GM23338 (cell line): Measurements from ENCODE around the gene ORC3. TPM values are rescaled to one million over a fixed set of nuclear protein-coding genes. Genes with fewer than 3 reads are reported as not detected.

ENCODE experiments used
- ATAC-seq: fragments of 200-7000 bp; cut with Tn5 transposase; 3 replicates; pipeline ENCODE4 v1.9.1; 2020
- DNase-seq: peaks from one replicate; pipeline ENCODE4 v3.0.0-alpha.2; 2015; ENCODE audit warnings: low spot score
- H2AFZ ChIP-seq: fragments of 200-600 bp; sonication (generic); 2 replicates; pipeline ENCODE4 v1.8.0; 2016; ENCODE audit warnings: antibody characterized with exemption, mild to moderate bottlenecking, moderate library complexity
- H3F3A ChIP-seq: fragments of 200-600 bp; sonication (generic); replicated peaks from 2 replicates; pipeline ENCODE4 v1.8.0; 2017; ENCODE audit warnings: antibody characterized with exemption, mixed run types, low read depth
- H3K27ac ChIP-seq: fragments of 200-600 bp; sonication (generic); 2 replicates; pipeline ENCODE4 v1.6.1; 2016; ENCODE audit warnings: low read depth
- H3K27me3 ChIP-seq: fragments of 200-600 bp; sonication (generic); 2 replicates; pipeline ENCODE4 v1.8.0; 2016; ENCODE audit warnings: mild to moderate bottlenecking, mixed run types, moderate library complexity; ENCODE audit not compliant: insufficient read depth
- H3K36me3 ChIP-seq: fragments of 200-600 bp; sonication (generic); 2 replicates; pipeline ENCODE4 v1.8.0; 2016; ENCODE audit warnings: mild to moderate bottlenecking; ENCODE audit not compliant: insufficient read depth
- H3K4me1 ChIP-seq: fragments of 200-600 bp; sonication (generic); 2 replicates; pipeline ENCODE4 v1.8.0; 2016; ENCODE audit warnings: mild to moderate bottlenecking, moderate library complexity; ENCODE audit not compliant: insufficient read depth
- H3K4me2 ChIP-seq: fragments of 200-600 bp; sonication (generic); 2 replicates; pipeline ENCODE4 v1.7.1; 2017; ENCODE audit warnings: mixed run types
- H3K4me3 ChIP-seq: fragments of 200-600 bp; sonication (generic); 2 replicates; pipeline ENCODE4 v1.6.1; 2016; ENCODE audit warnings: mixed run types
- H3K79me2 ChIP-seq: fragments of 200-600 bp; sonication (generic); replicated peaks from 2 replicates; pipeline ENCODE4 v1.8.0; 2017; ENCODE audit warnings: mild to moderate bottlenecking; ENCODE audit not compliant: insufficient read depth
- H3K9me2 ChIP-seq: fragments of 200-600 bp; sonication (generic); 2 replicates; pipeline ENCODE4 v1.8.0; 2017; ENCODE audit not compliant: insufficient read depth
- H4K20me1 ChIP-seq: fragments of 200-600 bp; sonication (generic); replicated peaks from 2 replicates; pipeline ENCODE4 v1.8.0; 2017; ENCODE audit warnings: mild to moderate bottlenecking; ENCODE audit not compliant: insufficient read depth
- H3K27ac Mint-ChIP-seq: 2 replicates; pipeline ENCODE4 v1.8.0; 2020; ENCODE audit warnings: inconsistent platforms, mild to moderate bottlenecking, moderate library complexity, mixed read lengths
- H3K27me3 Mint-ChIP-seq: 3 replicates; pipeline ENCODE4 v1.8.0; 2022; ENCODE audit warnings: low read depth, mild to moderate bottlenecking, moderate library complexity, mixed read lengths, inconsistent platforms; ENCODE audit not compliant: insufficient read depth, poor library complexity
- H3K36me3 Mint-ChIP-seq: 3 replicates; pipeline ENCODE4 v1.8.0; 2021; ENCODE audit warnings: low read depth, mild to moderate bottlenecking, inconsistent platforms, moderate library complexity, mixed read lengths
- H3K4me1 Mint-ChIP-seq: 3 replicates; pipeline ENCODE4 v1.8.0; 2020; ENCODE audit warnings: mild to moderate bottlenecking, inconsistent platforms, mixed read lengths
- H3K4me3 Mint-ChIP-seq: 3 replicates; pipeline ENCODE4 v1.8.0; 2021; ENCODE audit warnings: moderate library complexity, mild to moderate bottlenecking, inconsistent platforms, mixed read lengths
- H3K9me3 Mint-ChIP-seq: 3 replicates; pipeline ENCODE4 v1.8.0; 2020; ENCODE audit warnings: moderate library complexity, mild to moderate bottlenecking, inconsistent platforms, mixed read lengths
- CREB1 ChIP-seq: fragments of 250-450 bp; sonication (Bioruptor Pico); IDR thresholded peaks from 2 replicates; pipeline ENCODE4 v1.5.0; 2020; ENCODE audit warnings: low read depth, mild to moderate bottlenecking, moderate library complexity
- EZH2 ChIP-seq: fragments of 200-600 bp; sonication (generic); IDR thresholded peaks from one replicate; pipeline ENCODE4 v1.8.0; 2017; ENCODE audit warnings: antibody characterized with exemption, mild to moderate bottlenecking, low read depth; ENCODE audit not compliant: unreplicated experiment
- EZH2phosphoT487 ChIP-seq: fragments of 200-600 bp; sonication (generic); IDR thresholded peaks from one replicate; pipeline ENCODE4 v1.8.1; 2018; ENCODE audit warnings: antibody characterized with exemption; ENCODE audit not compliant: unreplicated experiment
- JUNB ChIP-seq: IDR thresholded peaks from one replicate; pipeline ENCODE4 v1.6.1; 2016; ENCODE audit warnings: antibody characterized with exemption; ENCODE audit not compliant: unreplicated experiment
- NANOG ChIP-seq: IDR thresholded peaks from 2 replicates; pipeline ENCODE4 v1.6.1; 2016; ENCODE audit warnings: antibody characterized with exemption, borderline replicate concordance
- POLR2AphosphoS5 ChIP-seq: IDR thresholded peaks from 2 replicates; pipeline ENCODE4 v1.6.1; 2016; ENCODE audit warnings: antibody characterized with exemption, low read depth
- STAT1 ChIP-seq: IDR thresholded peaks from one replicate; pipeline ENCODE4 v1.6.1; 2016; ENCODE audit warnings: antibody characterized with exemption; ENCODE audit not compliant: unreplicated experiment
- ZNF114 ChIP-seq: fragments of 250-450 bp; sonication (Bioruptor Pico); IDR thresholded peaks from 2 replicates; pipeline ENCODE4 v1.5.0; 2020; ENCODE audit warnings: mild to moderate bottlenecking, moderate library complexity
- ZNF331 ChIP-seq: fragments of 250-450 bp; sonication (Bioruptor Pico); IDR thresholded peaks from 2 replicates; pipeline ENCODE4 v1.5.0; 2020; ENCODE audit warnings: low read depth, mild to moderate bottlenecking, moderate library complexity
- polyA plus RNA-seq: library from polyadenylated mRNA; unstranded; fragments of >200 nt; fragmentation: Nextera tagmentation; extraction: Ambion mirVana; gene quantifications from 2 replicates; pipeline ENCODE4 v1.2.1, GENCODE V29; 2016
- total RNA-seq: library from RNA; depleted of rRNA; stranded (reverse); fragments of >200 nt; shearing (Covaris generic); gene quantifications from 2 replicates; pipeline ENCODE4 v1.2.3, GENCODE V29; 2014
- TF ChIP-seq, protein P1 (sequence below), 2 experiments: fragments of 200-600 bp in 1 of 2; sonication (generic) in 1 of 2; conservative IDR thresholded peaks; 2 replicates each; pipeline versions ENCODE4 v1.5.1 to v1.6.1; 2016 to 2017; ENCODE audit warnings: antibody characterized with exemption in 2 of 2, low read depth in 2 of 2, mild to moderate bottlenecking in 2 of 2, moderate library complexity in 1 of 2
- TF ChIP-seq, protein P2 (sequence below): fragments of 250-450 bp; sonication (Bioruptor Pico); IDR thresholded peaks from 2 replicates; pipeline ENCODE4 v1.5.0; 2020; ENCODE audit warnings: mild to moderate bottlenecking, moderate library complexity
- TF ChIP-seq, protein P3 (sequence below): IDR thresholded peaks from 2 replicates; pipeline ENCODE4 v1.6.1; 2016; ENCODE audit warnings: antibody characterized with exemption
- TF ChIP-seq, protein P4 (sequence below): IDR thresholded peaks from one replicate; pipeline ENCODE4 v1.6.1; 2018; ENCODE audit warnings: antibody characterized with exemption; ENCODE audit not compliant: unreplicated experiment

Gene ORC3
- total and polyA plus RNA-seq, 2 experiments from 2014 or later, result 53.1 to 78.4 TPM

DNA sequence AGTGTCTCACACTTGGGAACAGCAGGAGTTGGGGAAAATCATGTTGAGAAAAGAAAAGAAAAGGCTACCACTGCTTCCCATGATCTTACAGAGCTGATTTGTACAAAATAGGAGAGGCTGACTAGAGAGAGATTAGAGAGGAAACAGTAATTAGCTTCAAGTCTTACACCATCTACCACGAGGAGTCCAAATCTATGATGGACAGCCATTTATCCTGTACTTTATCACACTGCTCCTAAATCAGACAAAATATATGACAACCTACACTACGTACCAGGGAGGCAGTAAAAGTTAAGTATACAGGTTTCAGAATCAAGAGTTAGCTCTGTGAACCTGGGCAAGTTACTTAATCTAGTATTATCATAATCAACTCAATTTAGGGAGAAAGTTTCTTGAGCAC is 38.1 kb upstream of the ORC3 start:
- Histone ChIP-seq H3K4me2 (no peak overlapping the region), H2AFZ (no peak overlapping the region), H3K4me3 (no peak overlapping the region), H3K27ac (no peak overlapping the region), H3K4me1 (no peaks in the 10 kb centered on the region), H3K79me2 (peaks cover 2% of the 10 kb centered on the region), H3F3A (no peaks in the 10 kb centered on the region), H4K20me1 (0 out of 2 replicates have a peak, but pooled peaks cover 3% of the 10 kb centered on the region), H3K27me3 (no peaks in the 10 kb centered on the region), H3K36me3 (0 out of 2 replicates have a peak, but pooled peaks cover 4% of the 10 kb centered on the region), H3K9me2 (no peaks in the 10 kb centered on the region)
- H3K27ac Mint-ChIP-seq, result no peak overlapping the region
- no peak for ATAC-seq
- H3K4me1 Mint-ChIP-seq, result no peaks in the 10 kb centered on the region
- H3K36me3 Mint-ChIP-seq, result peaks cover 34% of the 10 kb centered on the region
- TF ChIP-seq CREB1 (CRISPR knock-in tag) (no peak), ZNF331 (CRISPR knock-in tag) (no peak), NANOG (no peak), EZH2 (no peak), EZH2phosphoT487 (no peak), ZNF114 (CRISPR knock-in tag) (no peak), POLR2AphosphoS5 (no peak), STAT1 (no peak), JUNB (no peak)
- TF ChIP-seq, protein P1, sequence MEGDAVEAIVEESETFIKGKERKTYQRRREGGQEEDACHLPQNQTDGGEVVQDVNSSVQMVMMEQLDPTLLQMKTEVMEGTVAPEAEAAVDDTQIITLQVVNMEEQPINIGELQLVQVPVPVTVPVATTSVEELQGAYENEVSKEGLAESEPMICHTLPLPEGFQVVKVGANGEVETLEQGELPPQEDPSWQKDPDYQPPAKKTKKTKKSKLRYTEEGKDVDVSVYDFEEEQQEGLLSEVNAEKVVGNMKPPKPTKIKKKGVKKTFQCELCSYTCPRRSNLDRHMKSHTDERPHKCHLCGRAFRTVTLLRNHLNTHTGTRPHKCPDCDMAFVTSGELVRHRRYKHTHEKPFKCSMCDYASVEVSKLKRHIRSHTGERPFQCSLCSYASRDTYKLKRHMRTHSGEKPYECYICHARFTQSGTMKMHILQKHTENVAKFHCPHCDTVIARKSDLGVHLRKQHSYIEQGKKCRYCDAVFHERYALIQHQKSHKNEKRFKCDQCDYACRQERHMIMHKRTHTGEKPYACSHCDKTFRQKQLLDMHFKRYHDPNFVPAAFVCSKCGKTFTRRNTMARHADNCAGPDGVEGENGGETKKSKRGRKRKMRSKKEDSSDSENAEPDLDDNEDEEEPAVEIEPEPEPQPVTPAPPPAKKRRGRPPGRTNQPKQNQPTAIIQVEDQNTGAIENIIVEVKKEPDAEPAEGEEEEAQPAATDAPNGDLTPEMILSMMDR (conservative IDR thresholded peaks at IDR 0.05; ENCODE audit: low read depth in 2 of 2), result no peak
- TF ChIP-seq, protein P2, sequence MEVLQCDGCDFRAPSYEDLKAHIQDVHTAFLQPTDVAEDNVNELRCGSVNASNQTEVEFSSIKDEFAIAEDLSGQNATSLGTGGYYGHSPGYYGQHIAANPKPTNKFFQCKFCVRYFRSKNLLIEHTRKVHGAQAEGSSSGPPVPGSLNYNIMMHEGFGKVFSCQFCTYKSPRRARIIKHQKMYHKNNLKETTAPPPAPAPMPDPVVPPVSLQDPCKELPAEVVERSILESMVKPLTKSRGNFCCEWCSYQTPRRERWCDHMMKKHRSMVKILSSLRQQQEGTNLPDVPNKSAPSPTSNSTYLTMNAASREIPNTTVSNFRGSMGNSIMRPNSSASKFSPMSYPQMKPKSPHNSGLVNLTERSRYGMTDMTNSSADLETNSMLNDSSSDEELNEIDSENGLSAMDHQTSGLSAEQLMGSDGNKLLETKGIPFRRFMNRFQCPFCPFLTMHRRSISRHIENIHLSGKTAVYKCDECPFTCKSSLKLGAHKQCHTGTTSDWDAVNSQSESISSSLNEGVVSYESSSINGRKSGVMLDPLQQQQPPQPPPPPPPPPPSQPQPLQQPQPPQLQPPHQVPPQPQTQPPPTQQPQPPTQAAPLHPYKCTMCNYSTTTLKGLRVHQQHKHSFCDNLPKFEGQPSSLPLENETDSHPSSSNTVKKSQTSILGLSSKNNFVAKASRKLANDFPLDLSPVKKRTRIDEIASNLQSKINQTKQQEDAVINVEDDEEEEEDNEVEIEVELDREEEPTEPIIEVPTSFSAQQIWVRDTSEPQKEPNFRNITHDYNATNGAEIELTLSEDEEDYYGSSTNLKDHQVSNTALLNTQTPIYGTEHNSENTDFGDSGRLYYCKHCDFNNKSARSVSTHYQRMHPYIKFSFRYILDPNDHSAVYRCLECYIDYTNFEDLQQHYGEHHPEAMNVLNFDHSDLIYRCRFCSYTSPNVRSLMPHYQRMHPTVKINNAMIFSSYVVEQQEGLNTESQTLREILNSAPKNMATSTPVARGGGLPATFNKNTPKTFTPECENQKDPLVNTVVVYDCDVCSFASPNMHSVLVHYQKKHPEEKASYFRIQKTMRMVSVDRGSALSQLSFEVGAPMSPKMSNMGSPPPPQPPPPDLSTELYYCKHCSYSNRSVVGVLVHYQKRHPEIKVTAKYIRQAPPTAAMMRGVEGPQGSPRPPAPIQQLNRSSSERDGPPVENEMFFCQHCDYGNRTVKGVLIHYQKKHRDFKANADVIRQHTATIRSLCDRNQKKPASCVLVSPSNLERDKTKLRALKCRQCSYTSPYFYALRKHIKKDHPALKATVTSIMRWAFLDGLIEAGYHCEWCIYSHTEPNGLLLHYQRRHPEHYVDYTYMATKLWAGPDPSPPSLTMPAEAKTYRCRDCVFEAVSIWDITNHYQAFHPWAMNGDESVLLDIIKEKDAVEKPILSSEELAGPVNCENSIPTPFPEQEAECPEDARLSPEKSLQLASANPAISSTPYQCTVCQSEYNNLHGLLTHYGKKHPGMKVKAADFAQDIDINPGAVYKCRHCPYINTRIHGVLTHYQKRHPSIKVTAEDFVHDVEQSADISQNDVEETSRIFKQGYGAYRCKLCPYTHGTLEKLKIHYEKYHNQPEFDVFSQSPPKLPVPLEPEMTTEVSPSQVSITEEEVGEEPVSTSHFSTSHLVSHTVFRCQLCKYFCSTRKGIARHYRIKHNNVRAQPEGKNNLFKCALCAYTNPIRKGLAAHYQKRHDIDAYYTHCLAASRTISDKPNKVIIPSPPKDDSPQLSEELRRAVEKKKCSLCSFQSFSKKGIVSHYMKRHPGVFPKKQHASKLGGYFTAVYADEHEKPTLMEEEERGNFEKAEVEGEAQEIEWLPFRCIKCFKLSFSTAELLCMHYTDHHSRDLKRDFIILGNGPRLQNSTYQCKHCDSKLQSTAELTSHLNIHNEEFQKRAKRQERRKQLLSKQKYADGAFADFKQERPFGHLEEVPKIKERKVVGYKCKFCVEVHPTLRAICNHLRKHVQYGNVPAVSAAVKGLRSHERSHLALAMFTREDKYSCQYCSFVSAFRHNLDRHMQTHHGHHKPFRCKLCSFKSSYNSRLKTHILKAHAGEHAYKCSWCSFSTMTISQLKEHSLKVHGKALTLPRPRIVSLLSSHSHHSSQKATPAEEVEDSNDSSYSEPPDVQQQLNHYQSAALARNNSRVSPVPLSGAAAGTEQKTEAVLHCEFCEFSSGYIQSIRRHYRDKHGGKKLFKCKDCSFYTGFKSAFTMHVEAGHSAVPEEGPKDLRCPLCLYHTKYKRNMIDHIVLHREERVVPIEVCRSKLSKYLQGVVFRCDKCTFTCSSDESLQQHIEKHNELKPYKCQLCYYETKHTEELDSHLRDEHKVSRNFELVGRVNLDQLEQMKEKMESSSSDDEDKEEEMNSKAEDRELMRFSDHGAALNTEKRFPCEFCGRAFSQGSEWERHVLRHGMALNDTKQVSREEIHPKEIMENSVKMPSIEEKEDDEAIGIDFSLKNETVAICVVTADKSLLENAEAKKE, result no peak
- TF ChIP-seq, protein P3, sequence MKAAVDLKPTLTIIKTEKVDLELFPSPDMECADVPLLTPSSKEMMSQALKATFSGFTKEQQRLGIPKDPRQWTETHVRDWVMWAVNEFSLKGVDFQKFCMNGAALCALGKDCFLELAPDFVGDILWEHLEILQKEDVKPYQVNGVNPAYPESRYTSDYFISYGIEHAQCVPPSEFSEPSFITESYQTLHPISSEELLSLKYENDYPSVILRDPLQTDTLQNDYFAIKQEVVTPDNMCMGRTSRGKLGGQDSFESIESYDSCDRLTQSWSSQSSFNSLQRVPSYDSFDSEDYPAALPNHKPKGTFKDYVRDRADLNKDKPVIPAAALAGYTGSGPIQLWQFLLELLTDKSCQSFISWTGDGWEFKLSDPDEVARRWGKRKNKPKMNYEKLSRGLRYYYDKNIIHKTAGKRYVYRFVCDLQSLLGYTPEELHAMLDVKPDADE, result no peak
- TF ChIP-seq, protein P4, sequence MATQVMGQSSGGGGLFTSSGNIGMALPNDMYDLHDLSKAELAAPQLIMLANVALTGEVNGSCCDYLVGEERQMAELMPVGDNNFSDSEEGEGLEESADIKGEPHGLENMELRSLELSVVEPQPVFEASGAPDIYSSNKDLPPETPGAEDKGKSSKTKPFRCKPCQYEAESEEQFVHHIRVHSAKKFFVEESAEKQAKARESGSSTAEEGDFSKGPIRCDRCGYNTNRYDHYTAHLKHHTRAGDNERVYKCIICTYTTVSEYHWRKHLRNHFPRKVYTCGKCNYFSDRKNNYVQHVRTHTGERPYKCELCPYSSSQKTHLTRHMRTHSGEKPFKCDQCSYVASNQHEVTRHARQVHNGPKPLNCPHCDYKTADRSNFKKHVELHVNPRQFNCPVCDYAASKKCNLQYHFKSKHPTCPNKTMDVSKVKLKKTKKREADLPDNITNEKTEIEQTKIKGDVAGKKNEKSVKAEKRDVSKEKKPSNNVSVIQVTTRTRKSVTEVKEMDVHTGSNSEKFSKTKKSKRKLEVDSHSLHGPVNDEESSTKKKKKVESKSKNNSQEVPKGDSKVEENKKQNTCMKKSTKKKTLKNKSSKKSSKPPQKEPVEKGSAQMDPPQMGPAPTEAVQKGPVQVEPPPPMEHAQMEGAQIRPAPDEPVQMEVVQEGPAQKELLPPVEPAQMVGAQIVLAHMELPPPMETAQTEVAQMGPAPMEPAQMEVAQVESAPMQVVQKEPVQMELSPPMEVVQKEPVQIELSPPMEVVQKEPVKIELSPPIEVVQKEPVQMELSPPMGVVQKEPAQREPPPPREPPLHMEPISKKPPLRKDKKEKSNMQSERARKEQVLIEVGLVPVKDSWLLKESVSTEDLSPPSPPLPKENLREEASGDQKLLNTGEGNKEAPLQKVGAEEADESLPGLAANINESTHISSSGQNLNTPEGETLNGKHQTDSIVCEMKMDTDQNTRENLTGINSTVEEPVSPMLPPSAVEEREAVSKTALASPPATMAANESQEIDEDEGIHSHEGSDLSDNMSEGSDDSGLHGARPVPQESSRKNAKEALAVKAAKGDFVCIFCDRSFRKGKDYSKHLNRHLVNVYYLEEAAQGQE, result no peak
- H3K9me3 Mint-ChIP-seq, result no peaks in the 10 kb centered on the region
- H3K27me3 Mint-ChIP-seq, result no peaks in the 10 kb centered on the region
- no peak overlapping the region for H3K4me3 Mint-ChIP-seq
- no peak for DNase-seq
